Nephron progenitor cell (in vitro differentiated cells): ENCODE measurements around the gene APBB2.

Experiments
- DNase-seq: peaks from one replicate; pipeline ENCODE4 v3.0.0; 2021
- H3K27ac Mint-ChIP-seq: 2 replicates; pipeline ENCODE4 v1.8.0; 2021; ENCODE audit warnings: mild to moderate bottlenecking, moderate library complexity, mixed read lengths
- H3K27me3 Mint-ChIP-seq: 2 replicates; pipeline ENCODE4 v1.8.0; 2021; ENCODE audit warnings: mild to moderate bottlenecking, low read depth, mixed read lengths; ENCODE audit not compliant: poor library complexity
- H3K36me3 Mint-ChIP-seq: 2 replicates; pipeline ENCODE4 v1.8.0; 2021; ENCODE audit warnings: low read depth, mixed read lengths
- H3K4me1 Mint-ChIP-seq: 2 replicates; pipeline ENCODE4 v1.8.0; 2021; ENCODE audit warnings: mixed read lengths
- H3K4me3 Mint-ChIP-seq: 2 replicates; pipeline ENCODE4 v1.8.0; 2021; ENCODE audit warnings: mild to moderate bottlenecking, moderate library complexity, mixed read lengths
- H3K9me3 Mint-ChIP-seq: 2 replicates; pipeline ENCODE4 v1.8.0; 2021; ENCODE audit warnings: mild to moderate bottlenecking, moderate library complexity, mixed read lengths
- TF ChIP-seq, protein P1 (sequence below): fragments of 200-600 bp; sonication (generic); IDR thresholded peaks from 2 replicates; pipeline ENCODE4 v1.5.0; 2021; ENCODE audit warnings: antibody characterized with exemption

The APBB2 gene

DNA sequence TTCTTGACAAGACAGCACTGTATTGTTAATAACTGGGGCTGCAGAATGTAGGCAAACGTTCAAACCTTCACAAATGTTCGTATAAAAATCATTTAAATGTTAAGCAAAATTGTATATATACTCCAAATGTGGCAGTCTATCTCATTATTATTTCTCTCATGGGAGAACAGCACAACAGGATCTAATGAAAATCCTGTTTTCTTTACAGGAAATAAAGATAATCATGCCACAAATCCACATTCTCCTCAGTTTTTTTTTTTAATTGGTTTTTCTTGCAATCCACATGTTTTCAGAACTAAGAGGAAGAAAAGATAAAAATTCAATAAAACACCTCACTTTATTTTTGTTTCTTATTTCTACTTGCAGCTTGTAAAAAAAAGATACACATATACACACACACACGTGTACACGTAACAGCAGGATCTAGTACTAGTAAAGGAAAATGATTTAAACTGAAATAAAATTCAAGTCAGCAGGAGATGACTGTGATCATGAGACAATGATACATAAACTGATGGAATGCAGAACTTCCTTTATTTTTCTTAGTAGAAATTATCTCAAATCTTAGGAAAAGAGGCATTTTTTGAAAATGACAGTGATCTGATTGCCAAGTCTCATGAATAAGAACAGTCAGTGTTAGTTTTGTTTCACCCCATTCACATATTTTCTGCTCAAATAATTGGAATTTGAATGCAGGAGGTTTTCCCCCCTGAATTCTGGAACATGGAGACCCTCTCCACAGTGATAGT lies 11.3 kb downstream of the APBB2 start:
- H3K4me1 Mint-ChIP-seq, result peaks cover 7% of the 10 kb centered on the region
- no peak for DNase-seq
- H3K27ac Mint-ChIP-seq, result no peak overlapping the region
- no peak overlapping the region for H3K4me3 Mint-ChIP-seq
- H3K9me3 Mint-ChIP-seq, result peaks cover 2% of the 10 kb centered on the region
- H3K27me3 Mint-ChIP-seq, result peaks cover 15% of the 10 kb centered on the region
- no peaks in the 10 kb centered on the region for H3K36me3 Mint-ChIP-seq
- TF ChIP-seq, protein P1, sequence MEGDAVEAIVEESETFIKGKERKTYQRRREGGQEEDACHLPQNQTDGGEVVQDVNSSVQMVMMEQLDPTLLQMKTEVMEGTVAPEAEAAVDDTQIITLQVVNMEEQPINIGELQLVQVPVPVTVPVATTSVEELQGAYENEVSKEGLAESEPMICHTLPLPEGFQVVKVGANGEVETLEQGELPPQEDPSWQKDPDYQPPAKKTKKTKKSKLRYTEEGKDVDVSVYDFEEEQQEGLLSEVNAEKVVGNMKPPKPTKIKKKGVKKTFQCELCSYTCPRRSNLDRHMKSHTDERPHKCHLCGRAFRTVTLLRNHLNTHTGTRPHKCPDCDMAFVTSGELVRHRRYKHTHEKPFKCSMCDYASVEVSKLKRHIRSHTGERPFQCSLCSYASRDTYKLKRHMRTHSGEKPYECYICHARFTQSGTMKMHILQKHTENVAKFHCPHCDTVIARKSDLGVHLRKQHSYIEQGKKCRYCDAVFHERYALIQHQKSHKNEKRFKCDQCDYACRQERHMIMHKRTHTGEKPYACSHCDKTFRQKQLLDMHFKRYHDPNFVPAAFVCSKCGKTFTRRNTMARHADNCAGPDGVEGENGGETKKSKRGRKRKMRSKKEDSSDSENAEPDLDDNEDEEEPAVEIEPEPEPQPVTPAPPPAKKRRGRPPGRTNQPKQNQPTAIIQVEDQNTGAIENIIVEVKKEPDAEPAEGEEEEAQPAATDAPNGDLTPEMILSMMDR, result no peak

DNA sequence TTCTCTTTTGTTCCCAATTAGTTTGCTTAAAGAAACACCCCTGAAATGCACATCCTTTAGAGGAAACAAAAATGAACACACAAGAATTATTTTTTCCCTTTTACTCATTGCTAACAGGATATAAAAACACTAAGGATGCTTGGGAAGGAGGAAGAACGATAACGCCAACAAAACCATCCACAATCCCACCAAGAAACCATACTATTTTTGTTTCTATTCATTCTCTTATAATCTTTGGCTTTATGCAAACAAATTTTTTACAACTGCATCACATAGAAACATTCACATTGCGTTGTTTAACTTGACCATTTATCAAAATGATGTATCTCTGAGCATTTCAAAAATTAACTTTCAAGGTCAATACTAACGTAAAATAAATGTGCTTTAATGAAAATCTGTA lies 12.0 kb downstream of the APBB2 start:
- H3K4me3 Mint-ChIP-seq, result no peak overlapping the region
- H3K4me1 Mint-ChIP-seq, result peaks cover 7% of the 10 kb centered on the region
- H3K27me3 Mint-ChIP-seq, result peaks cover 15% of the 10 kb centered on the region
- no peaks in the 10 kb centered on the region for H3K9me3 Mint-ChIP-seq
- DNase-seq, result no peak
- no peaks in the 10 kb centered on the region for H3K36me3 Mint-ChIP-seq
- no peak overlapping the region for H3K27ac Mint-ChIP-seq
- TF ChIP-seq, protein P1, result no peak

DNA sequence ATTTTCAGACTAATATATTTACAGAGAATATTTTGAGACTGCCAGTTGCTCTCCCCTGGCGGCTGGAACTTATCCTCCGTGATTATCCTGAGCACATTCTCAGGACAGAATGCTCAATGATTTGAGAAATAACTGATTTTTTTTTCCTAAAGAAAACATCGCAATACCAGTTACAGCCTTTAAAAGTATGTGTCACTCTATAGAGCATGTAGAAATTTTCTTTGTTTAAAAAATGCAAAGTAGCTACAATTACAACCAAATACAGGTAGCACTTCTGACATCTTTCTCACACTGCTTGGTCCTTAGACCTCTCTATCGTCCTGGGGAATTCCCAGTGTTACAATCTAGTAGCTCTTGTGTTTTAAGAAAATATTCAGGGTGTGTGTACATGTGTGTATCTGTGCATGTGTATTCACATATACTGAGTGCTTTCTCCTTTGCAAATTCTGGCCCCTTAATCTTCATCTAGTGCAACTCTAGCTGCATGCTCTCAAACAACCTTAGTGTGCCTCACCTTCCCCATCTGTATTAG lies 13.8 kb downstream of the APBB2 start:
- peaks cover 4% of the 10 kb centered on the region for H3K9me3 Mint-ChIP-seq
- H3K27ac Mint-ChIP-seq, result no peak overlapping the region
- no peak overlapping the region for H3K4me3 Mint-ChIP-seq
- H3K36me3 Mint-ChIP-seq, result no peaks in the 10 kb centered on the region
- H3K4me1 Mint-ChIP-seq, result peaks cover 7% of the 10 kb centered on the region
- no peak for DNase-seq
- H3K27me3 Mint-ChIP-seq, result peaks cover 18% of the 10 kb centered on the region
- TF ChIP-seq, protein P1, result no peak

DNA sequence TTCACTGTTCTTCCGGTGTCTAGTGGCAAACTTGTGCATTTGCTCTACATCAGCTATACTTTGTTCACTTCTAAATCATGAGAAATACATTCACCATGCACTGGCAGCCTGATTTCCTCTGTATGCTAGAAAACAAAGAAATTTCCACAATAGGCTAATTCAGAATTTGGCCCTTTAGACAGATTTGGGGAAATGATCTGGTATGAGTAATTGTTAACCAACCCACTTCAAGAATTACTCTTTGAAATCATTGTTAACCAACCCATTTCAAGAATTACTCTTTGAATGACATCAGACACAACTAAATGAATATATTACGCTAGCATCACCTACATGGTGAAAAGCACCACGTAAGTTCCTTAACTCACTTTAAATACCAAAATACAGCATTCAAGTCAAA lies 14.6 kb downstream of the APBB2 start:
- Mint-ChIP-seq H3K27me3 (peaks cover 18% of the 10 kb centered on the region), H3K9me3 (peaks cover 4% of the 10 kb centered on the region), H3K4me1 (peaks cover 7% of the 10 kb centered on the region), H3K27ac (no peak overlapping the region), H3K4me3 (no peak overlapping the region), H3K36me3 (no peaks in the 10 kb centered on the region)
- TF ChIP-seq, protein P1, result no peak
- DNase-seq, result no peak

DNA sequence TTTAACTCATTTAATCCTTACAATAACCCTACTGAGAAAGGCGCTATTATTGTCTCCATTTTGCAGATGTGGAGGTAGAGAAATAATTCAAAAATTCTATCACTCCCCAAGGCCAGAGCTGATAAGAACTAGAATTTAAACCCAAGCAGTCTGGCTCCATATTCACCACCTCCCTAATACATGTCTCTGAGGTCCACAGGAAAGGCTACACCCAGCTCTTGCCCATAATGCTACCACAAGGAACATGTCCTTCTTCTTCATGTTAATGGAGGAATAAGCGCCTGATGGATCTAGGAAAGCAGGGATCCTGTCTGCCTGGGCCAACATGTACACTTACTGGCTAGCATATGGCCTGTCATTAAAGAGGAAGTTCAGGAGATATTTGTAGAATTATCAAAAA lies 16.3 kb downstream of the APBB2 start:
- Mint-ChIP-seq H3K27me3 (peaks cover 8% of the 10 kb centered on the region), H3K9me3 (peaks cover 4% of the 10 kb centered on the region), H3K4me3 (no peak overlapping the region), H3K36me3 (no peaks in the 10 kb centered on the region), H3K27ac (no peak overlapping the region), H3K4me1 (no peaks in the 10 kb centered on the region)
- DNase-seq, result no peak
- TF ChIP-seq, protein P1, result no peak

DNA sequence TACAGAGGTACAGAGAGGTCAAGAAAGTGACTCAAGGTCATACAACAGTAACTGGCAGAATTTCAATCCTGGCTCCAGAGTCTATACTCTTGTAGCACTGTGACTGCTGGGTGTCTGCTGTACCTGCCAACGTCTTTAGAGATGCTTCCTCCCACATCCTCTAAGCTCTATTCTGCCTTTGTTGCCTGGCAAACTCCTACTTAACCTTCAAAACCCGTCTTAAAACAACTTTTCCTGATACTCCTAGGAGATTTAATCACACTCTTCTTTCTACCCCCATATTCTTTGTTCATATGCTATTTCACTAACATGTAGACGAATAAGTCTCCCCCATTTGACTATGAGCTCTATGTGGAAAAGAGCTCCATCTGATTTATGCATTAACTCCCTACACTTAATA lies 16.8 kb downstream of the APBB2 start:
- Mint-ChIP-seq H3K36me3 (no peaks in the 10 kb centered on the region), H3K9me3 (peaks cover 4% of the 10 kb centered on the region), H3K4me1 (no peaks in the 10 kb centered on the region), H3K27ac (no peak overlapping the region), H3K4me3 (no peak overlapping the region), H3K27me3 (peaks cover 6% of the 10 kb centered on the region)
- no peak for DNase-seq
- TF ChIP-seq, protein P1, result no peak
